ENCODE results near the gene TIE1.

- no peak for TF ChIP-seq ZFP91 (CRISPR knock-in tag; IDR thresholded peaks at IDR 0.05)
- TF ChIP-seq PRPF4 (IDR thresholded peaks at IDR 0.05; ENCODE audit: insufficient read depth, low read depth, low read length, poor library complexity, severe bottlenecking): no peak
- TF ChIP-seq TARDBP (IDR thresholded peaks at IDR 0.05): no peak
- TF ChIP-seq FOSL1 (tag; conservative IDR thresholded peaks at IDR 0.05): no peak
- no peak for TF ChIP-seq PHB2 (IDR thresholded peaks at IDR 0.05; ENCODE audit: low read depth)
These were observed 18.0 kb downstream of the TIE1 start for GRCh38 chr1:43318831-43319230.
